HFF-Myc (cell line): ENCODE data around the gene MYADML2.
"Not testable (repeated sequence)": the region's sequence is repeated elsewhere in the genome, so short reads cannot be mapped to it uniquely, and the experiment has no call there.

Experiments
- DNase-seq: peaks from one replicate; pipeline ENCODE4 v3.0.0-alpha.2; 2011; ENCODE audit warnings: low read depth; ENCODE audit errors: extremely low read depth
- H3K4me3 ChIP-seq: replicated peaks from 2 replicates; pipeline ENCODE4 v1.5.1; 2011; ENCODE audit warnings: low read depth, mild to moderate bottlenecking, control low read depth, low read length
- CTCF ChIP-seq: IDR thresholded peaks from 2 replicates; pipeline ENCODE4 v1.5.1; 2012; ENCODE audit warnings: mild to moderate bottlenecking, low read depth, low read length, control low read depth; ENCODE audit errors: missing control alignments

MYADML2 gene

GRCh38 chr17:81957691-81958432, 10.8 kb upstream of the MYADML2 start:
- no peak for TF ChIP-seq CTCF
- no peak overlapping the region for H3K4me3 ChIP-seq
- DNase-seq: no peak

GRCh38 chr17:81956607-81957589, 9.9 kb upstream of the MYADML2 start:
- DNase-seq: no peak
- TF ChIP-seq CTCF: no peak
- no peak overlapping the region for H3K4me3 ChIP-seq

- DNase-seq: no peak
- TF ChIP-seq CTCF: no peak
- H3K4me3 ChIP-seq: no peak overlapping the region
These were observed 8.9 kb upstream of the MYADML2 start for GRCh38 chr17:81955756-81956544.

- no peak for TF ChIP-seq CTCF
- DNase-seq: no peak
- H3K4me3 ChIP-seq: no peak overlapping the region
These were observed 8.1 kb upstream of the MYADML2 start for GRCh38 chr17:81955058-81955681.

- DNase-seq: no peak
- no peak overlapping the region for H3K4me3 ChIP-seq
- no peak for TF ChIP-seq CTCF
These were observed 7.4 kb upstream of the MYADML2 start for GRCh38 chr17:81954131-81955057.

- DNase-seq, H3K4me3 ChIP-seq: not testable (repeated sequence)
These were observed 6.4 kb upstream of the MYADML2 start for GRCh38 chr17:81953443-81953842.
